ENCODE measurements around the gene PSME4.
"Not testable (repeated sequence)": the region's sequence is repeated elsewhere in the genome, so short reads cannot be mapped to it uniquely, and the experiment has no call there.

The PSME4 gene

DNA sequence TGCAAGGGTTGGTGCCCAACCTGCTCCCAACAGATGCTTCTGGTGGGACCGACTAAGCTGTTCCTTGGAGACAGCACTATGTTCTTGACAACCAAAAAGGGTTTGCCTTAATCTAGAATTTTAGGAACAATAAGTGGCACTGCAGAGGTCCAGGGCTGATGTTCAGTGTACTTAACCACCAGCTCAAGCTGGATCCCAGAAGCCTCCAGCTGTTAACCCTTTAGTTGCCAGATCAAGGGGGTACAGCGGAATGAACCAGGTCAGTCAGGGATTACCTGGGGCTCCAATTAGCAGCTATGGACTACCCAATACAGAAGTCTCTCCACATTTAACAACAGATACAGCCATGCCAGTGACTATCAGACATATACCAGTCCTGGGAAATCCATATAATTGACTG lies 114.5 kb downstream of the PSME4 start:
- Histone ChIP-seq H3K9me3 (no peaks in the 10 kb centered on the region), H3K27me3 (no peaks in the 10 kb centered on the region), H3K36me3 (peaks cover 23% of the 10 kb centered on the region), H3K27ac (no peak overlapping the region), H3K4me3 (ENCODE audit: low read depth in 1 of 2, low read length in 1 of 2) (no peak overlapping the region), H3K4me1 (ENCODE audit: control insufficient read depth in 1 of 2, insufficient read depth in 1 of 2, low read depth in 1 of 2, low read length in 1 of 2) (no peaks in the 10 kb centered on the region)
- TF ChIP-seq, protein P1, sequence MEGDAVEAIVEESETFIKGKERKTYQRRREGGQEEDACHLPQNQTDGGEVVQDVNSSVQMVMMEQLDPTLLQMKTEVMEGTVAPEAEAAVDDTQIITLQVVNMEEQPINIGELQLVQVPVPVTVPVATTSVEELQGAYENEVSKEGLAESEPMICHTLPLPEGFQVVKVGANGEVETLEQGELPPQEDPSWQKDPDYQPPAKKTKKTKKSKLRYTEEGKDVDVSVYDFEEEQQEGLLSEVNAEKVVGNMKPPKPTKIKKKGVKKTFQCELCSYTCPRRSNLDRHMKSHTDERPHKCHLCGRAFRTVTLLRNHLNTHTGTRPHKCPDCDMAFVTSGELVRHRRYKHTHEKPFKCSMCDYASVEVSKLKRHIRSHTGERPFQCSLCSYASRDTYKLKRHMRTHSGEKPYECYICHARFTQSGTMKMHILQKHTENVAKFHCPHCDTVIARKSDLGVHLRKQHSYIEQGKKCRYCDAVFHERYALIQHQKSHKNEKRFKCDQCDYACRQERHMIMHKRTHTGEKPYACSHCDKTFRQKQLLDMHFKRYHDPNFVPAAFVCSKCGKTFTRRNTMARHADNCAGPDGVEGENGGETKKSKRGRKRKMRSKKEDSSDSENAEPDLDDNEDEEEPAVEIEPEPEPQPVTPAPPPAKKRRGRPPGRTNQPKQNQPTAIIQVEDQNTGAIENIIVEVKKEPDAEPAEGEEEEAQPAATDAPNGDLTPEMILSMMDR (IDR thresholded peaks at IDR 0.05): no peak

DNA sequence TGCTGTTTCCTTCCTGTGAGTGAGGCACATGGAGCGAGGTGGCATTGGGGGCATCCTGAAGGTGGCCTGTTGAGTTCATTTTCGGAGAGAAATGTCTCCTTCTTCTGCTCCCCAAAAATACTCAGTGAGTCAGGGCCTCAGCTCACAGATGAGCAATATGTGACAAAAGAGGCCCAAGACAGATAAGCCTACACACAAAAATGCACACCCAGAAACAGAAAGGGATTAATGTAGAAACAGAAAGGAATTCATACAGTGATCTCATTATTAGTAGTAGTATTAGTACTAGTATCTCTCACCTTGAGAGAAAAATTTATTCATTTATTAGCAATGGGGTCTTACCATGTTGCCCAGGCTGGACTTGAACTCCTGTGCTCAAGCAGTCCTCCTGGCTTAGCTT lies 116.1 kb downstream of the PSME4 start:
- no peaks in the 10 kb centered on the region for H3K9me3 ChIP-seq
- H3K4me3 ChIP-seq (ENCODE audit: low read depth in 1 of 2, low read length in 1 of 2): no peak overlapping the region
- no peaks in the 10 kb centered on the region for H3K27me3 ChIP-seq
- TF ChIP-seq, protein P1 (IDR thresholded peaks at IDR 0.05): no peak
- H3K36me3 ChIP-seq: peaks cover 22% of the 10 kb centered on the region
- no peak overlapping the region for H3K27ac ChIP-seq
- H3K4me1 ChIP-seq (ENCODE audit: control insufficient read depth in 1 of 2, insufficient read depth in 1 of 2, low read depth in 1 of 2, low read length in 1 of 2): no peaks in the 10 kb centered on the region

DNA sequence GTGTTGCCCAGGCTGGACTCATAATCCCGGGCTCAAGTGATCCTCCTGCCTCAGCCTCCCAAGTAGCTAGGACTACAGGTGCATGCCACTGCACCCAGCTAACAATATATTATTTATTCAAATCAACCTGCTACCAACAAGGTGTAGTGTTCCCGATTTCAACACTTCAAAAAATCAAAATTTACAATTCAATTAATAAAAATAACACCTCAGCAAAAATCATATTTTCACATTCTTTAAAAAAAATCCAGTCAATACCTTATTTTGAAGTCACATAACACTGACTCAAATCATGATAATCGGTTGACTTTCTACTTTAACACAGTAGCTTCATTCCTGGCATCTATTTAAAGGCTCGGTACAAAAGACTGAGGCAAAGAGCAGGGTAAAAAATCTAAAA lies 118.3 kb downstream of the PSME4 start:
- H3K9me3 ChIP-seq: no peaks in the 10 kb centered on the region
- H3K4me1 ChIP-seq (ENCODE audit: control insufficient read depth in 1 of 2, insufficient read depth in 1 of 2, low read depth in 1 of 2, low read length in 1 of 2): peaks cover 0 to 2% of the 10 kb centered on the region in 2 experiments
- H3K27ac ChIP-seq: no peak overlapping the region
- H3K36me3 ChIP-seq: peaks cover 11% of the 10 kb centered on the region
- no peak overlapping the region for H3K4me3 ChIP-seq (ENCODE audit: low read depth in 1 of 2, low read length in 1 of 2)
- no peaks in the 10 kb centered on the region for H3K27me3 ChIP-seq
- TF ChIP-seq, protein P1 (IDR thresholded peaks at IDR 0.05): no peak

DNA sequence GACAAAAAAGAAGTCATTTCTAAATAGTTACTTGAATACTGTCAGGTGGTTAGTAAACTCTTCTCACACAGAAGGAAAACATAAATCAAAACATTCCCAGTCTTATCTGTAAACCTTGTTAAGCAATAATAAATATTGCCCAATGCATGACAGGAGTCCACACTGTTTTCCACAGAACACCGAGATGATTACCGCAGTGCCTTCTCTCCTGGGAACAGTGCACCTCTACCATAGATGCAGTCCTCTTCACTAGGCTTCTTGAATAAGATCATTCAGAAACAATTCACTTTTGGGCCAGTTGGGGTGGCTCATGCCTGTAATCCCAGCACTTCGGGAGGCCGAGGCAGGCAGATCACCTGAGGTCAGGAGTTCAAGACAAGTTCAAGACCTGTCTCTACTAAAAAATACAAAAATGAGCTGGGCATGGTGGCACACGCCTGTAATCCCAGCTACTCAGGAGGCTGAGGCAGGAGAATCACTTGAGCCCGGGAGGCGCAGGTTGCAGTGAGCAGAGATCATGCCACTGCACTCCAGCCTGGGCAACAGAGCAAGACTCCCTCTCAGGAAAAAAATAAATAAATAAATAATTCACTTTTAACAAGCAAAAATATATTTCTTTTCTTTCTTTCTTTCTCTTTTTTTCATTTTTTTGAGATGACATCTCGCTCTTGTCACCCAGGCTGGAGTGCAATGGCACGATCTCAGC lies 119.6 kb downstream of the PSME4 start:
- not testable (repeated sequence) for H3K4me1 ChIP-seq (ENCODE audit: control insufficient read depth in 1 of 2, insufficient read depth in 1 of 2, low read depth in 1 of 2, low read length in 1 of 2); H3K4me3 ChIP-seq (ENCODE audit: low read depth in 1 of 2, low read length in 1 of 2); H3K27ac ChIP-seq; H3K27me3 ChIP-seq; H3K9me3 ChIP-seq
- H3K36me3 ChIP-seq: peaks cover 11% of the 10 kb centered on the region

DNA sequence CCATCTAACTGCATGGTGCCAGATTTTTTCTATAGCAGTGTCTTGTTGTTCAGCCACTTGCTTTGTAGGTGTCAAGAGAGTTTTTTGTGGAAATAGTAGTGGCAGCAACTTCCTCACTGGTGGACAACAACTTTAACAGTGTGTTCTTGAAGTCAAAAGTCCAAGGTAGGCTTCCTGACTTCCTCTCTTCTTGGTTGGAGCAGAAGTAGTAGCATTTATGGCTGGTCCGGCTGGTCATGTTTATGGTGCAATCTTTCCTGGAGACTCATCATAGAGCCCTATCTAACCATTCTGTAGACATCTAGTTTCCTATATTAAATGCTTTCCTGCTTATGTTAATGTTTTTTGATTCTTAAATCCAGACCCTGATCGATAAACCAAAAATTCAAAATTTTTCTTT lies 122.7 kb downstream of the PSME4 start:
- Histone ChIP-seq H3K4me3 (ENCODE audit: low read depth in 1 of 2, low read length in 1 of 2) (no peak overlapping the region), H3K36me3 (no peaks in the 10 kb centered on the region), H3K9me3 (no peaks in the 10 kb centered on the region), H3K4me1 (ENCODE audit: control insufficient read depth in 1 of 2, insufficient read depth in 1 of 2, low read depth in 1 of 2, low read length in 1 of 2) (peaks cover 0 to 2% of the 10 kb centered on the region in 2 experiments), H3K27ac (no peak overlapping the region), H3K27me3 (no peaks in the 10 kb centered on the region)
- TF ChIP-seq, protein P1 (IDR thresholded peaks at IDR 0.05): no peak

DNA sequence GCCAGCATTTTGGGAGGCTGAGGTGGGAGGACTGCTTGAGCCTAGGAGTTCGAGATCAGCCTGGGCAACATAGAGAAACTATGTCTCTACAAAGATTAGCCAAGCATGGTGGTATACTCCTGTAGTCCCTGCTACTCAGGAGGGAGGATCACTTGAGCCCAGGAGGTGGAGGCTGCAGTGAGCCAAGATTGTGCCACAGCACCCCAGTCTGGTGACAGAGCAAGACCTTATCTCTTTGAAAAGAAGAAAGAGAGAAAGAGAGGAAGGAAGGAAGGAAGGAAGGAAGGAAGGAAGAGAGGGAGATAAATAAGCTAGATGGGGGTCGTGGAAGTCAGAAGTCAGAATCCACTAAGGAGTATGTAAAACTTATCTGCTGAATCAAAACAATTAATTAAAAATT lies 127.2 kb downstream of the PSME4 start:
- Histone ChIP-seq H3K36me3 (no peaks in the 10 kb centered on the region), H3K4me1 (ENCODE audit: control insufficient read depth in 1 of 2, insufficient read depth in 1 of 2, low read depth in 1 of 2, low read length in 1 of 2) (peaks cover 0 to 2% of the 10 kb centered on the region in 2 experiments), H3K4me3 (ENCODE audit: low read depth in 1 of 2, low read length in 1 of 2) (no peak overlapping the region), H3K27ac (no peak overlapping the region), H3K27me3 (no peaks in the 10 kb centered on the region), H3K9me3 (no peaks in the 10 kb centered on the region)
- TF ChIP-seq, protein P1 (IDR thresholded peaks at IDR 0.05): no peak
